Right forelimb (tissue), 1 donor: ENCODE measurements around the gene UBR4.
A peak's percentile ranks its signal among the peaks of the same experiment; 100 is the strongest.

Experiments
- DNase-seq: peaks from one replicate; pipeline ENCODE4 v3.0.0-alpha.2; 2018

Gene UBR4

GRCh38 chr1:19137158-19137557 lies 72.9 kb downstream of the UBR4 start:
- DNase-seq = no peak

- DNase-seq = no peak
These were observed 76.7 kb downstream of the UBR4 start for GRCh38 chr1:19133360-19133759.

- DNase-seq = no peak
These were observed 79.6 kb downstream of the UBR4 start for GRCh38 chr1:19130468-19130867.

GRCh38 chr1:19128968-19129514 lies 81.0 kb downstream of the UBR4 start:
- no peak for DNase-seq

GRCh38 chr1:19124273-19124672 lies 85.8 kb downstream of the UBR4 start:
- DNase-seq = no peak

GRCh38 chr1:19123837-19124236 lies 86.2 kb downstream of the UBR4 start:
- DNase-seq = no peak

GRCh38 chr1:19122668-19123067 lies 87.4 kb downstream of the UBR4 start:
- no peak for DNase-seq

- no peak for DNase-seq
These were observed 88.9 kb downstream of the UBR4 start for GRCh38 chr1:19121192-19121591.

- DNase-seq = no peak
These were observed 90.0 kb downstream of the UBR4 start for GRCh38 chr1:19120070-19120469.

GRCh38 chr1:19115082-19115808 lies 94.8 kb downstream of the UBR4 start:
- DNase-seq = no peak

- DNase-seq = peak; percentile 48
These were observed 96.4 kb downstream of the UBR4 start for GRCh38 chr1:19113697-19114092.

- no peak for DNase-seq
These were observed 97.0 kb downstream of the UBR4 start for GRCh38 chr1:19112891-19113696.

GRCh38 chr1:19110257-19110927 lies 99.7 kb downstream of the UBR4 start:
- no peak for DNase-seq

- no peak for DNase-seq
These were observed 100.5 kb downstream of the UBR4 start for GRCh38 chr1:19109545-19109944.

GRCh38 chr1:19101244-19101643 lies 108.8 kb downstream of the UBR4 start:
- DNase-seq = no peak

GRCh38 chr1:19100028-19100427 lies 110.0 kb downstream of the UBR4 start:
- no peak for DNase-seq

GRCh38 chr1:19096990-19097389 lies 113.1 kb downstream of the UBR4 start:
- no peak for DNase-seq

GRCh38 chr1:19096036-19096833 lies 113.8 kb downstream of the UBR4 start:
- no peak for DNase-seq

GRCh38 chr1:19091196-19091953 lies 118.7 kb downstream of the UBR4 start:
- no peak for DNase-seq

GRCh38 chr1:19089524-19089923 lies 120.5 kb downstream of the UBR4 start:
- DNase-seq = no peak

- DNase-seq = no peak
These were observed 121.2 kb downstream of the UBR4 start for GRCh38 chr1:19088717-19089442.
